ENCODE measurements around the gene IQSEC1. TPM values are rescaled to one million over a fixed set of nuclear protein-coding genes. Genes with fewer than 3 reads are reported as not detected.

IQSEC1 gene
- total RNA-seq, 2 donors from 2014 or later, result 58.2 to 94.2 TPM

DNA sequence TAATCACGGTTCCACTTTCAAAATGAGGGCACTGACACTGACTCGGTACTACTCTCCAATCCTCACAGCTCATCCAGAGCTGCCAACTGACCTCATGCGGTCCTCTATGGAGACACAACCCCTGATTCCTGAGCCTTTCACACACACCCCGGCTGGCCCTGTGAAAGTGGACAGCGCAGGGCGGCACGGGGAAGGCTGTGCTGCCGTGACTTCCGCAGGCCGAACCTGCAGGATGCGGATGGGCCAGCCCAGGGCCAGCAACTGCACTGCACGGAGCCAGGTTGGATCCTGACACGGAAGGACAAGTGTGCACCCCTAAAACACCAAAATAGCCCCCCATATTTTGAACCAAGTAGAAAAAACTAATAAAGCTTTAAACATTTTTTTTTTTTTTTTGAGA, 41.0 kb downstream of the IQSEC1 start:
- WGBS, result 96% methylated on average over 13 of the region's 13 CpGs

DNA sequence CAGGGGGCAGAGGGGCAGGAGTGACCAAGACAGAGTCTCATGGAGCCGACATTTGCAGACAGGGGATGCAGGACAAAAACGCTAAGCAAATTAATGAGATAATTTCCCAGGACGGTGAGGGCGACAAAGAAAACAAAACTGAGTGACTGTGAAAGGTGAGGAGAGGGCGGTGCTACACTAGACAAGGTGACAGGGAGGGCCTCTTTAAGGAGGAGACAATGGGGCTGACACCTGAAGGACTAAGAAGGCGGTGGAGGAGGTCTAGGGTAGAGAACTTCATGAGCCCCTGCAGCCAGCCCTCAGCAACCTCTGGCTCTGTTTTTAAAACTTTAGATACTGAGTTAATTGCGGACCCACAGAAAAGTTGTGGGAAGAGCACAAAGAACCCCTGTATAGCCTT, 41.6 kb downstream of the IQSEC1 start:
- H3K4me1 ChIP-seq (replicated peaks), result no peaks in the 10 kb centered on the region
- no peaks in the 10 kb centered on the region for H3K27me3 ChIP-seq (replicated peaks; ENCODE audit: insufficient read depth)
- intact Hi-C loops (cut with DNase I), result no loop called here
- H3K27ac ChIP-seq, result no peak overlapping the region
- WGBS, result 74% methylated on average over 7 of the region's 7 CpGs
- no peak for TF ChIP-seq POLR2A (IDR thresholded peaks at IDR 0.05)
- TF ChIP-seq, protein P1, sequence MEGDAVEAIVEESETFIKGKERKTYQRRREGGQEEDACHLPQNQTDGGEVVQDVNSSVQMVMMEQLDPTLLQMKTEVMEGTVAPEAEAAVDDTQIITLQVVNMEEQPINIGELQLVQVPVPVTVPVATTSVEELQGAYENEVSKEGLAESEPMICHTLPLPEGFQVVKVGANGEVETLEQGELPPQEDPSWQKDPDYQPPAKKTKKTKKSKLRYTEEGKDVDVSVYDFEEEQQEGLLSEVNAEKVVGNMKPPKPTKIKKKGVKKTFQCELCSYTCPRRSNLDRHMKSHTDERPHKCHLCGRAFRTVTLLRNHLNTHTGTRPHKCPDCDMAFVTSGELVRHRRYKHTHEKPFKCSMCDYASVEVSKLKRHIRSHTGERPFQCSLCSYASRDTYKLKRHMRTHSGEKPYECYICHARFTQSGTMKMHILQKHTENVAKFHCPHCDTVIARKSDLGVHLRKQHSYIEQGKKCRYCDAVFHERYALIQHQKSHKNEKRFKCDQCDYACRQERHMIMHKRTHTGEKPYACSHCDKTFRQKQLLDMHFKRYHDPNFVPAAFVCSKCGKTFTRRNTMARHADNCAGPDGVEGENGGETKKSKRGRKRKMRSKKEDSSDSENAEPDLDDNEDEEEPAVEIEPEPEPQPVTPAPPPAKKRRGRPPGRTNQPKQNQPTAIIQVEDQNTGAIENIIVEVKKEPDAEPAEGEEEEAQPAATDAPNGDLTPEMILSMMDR (IDR thresholded peaks at IDR 0.05), result no peak
- no peak for TF ChIP-seq POLR2AphosphoS5 (IDR thresholded peaks at IDR 0.05)
- H3K4me3 ChIP-seq, result no peak overlapping the region
- H3K36me3 ChIP-seq, result no peaks in the 10 kb centered on the region
- no peaks in the 10 kb centered on the region for H3K9me3 ChIP-seq
- DNase-seq (ENCODE audit: low spot score), result no peak

More for the DNA sequence above, 41.0 kb downstream of the IQSEC1 start:
- no peaks in the 10 kb centered on the region for H3K27me3 ChIP-seq (replicated peaks; ENCODE audit: insufficient read depth)
- no peak overlapping the region for H3K4me3 ChIP-seq
- no peak overlapping the region for H3K27ac ChIP-seq
- H3K9me3 ChIP-seq, result no peaks in the 10 kb centered on the region
- no peaks in the 10 kb centered on the region for H3K4me1 ChIP-seq (replicated peaks)
- DNase-seq (ENCODE audit: low spot score), result no peak
- TF ChIP-seq POLR2A (IDR thresholded peaks at IDR 0.05) (no peak), POLR2AphosphoS5 (IDR thresholded peaks at IDR 0.05) (no peak)
- TF ChIP-seq, protein P1 (IDR thresholded peaks at IDR 0.05), result no peak
- H3K36me3 ChIP-seq, result no peaks in the 10 kb centered on the region
- intact Hi-C loops (cut with DNase I), result no loop called here

DNA sequence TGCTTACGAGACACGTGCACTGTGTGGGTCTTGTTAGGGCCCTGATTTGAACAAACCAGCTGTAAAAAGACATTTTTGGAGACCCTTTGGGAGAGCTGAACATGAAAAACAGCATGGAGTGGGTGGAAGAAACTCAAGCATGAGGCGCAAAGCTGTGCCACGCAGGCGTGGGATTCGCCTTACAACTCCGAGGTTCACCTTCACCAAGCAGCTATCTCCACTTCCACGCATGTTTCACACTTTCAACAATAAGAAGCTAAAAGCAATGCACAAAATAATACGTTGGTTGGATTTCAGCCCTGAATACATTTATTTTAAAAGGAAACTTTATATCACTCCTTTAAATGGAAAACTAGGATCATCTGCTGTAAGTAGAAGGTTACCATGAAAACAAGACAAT, 42.5 kb downstream of the IQSEC1 start:
- 88% methylated on average over 9 of the region's 9 CpGs for WGBS
- Histone ChIP-seq H3K36me3 (no peaks in the 10 kb centered on the region), H3K27ac (no peak overlapping the region), H3K9me3 (no peaks in the 10 kb centered on the region), H3K4me3 (no peak overlapping the region), H3K4me1 (replicated peaks) (no peaks in the 10 kb centered on the region), H3K27me3 (replicated peaks; ENCODE audit: insufficient read depth) (no peaks in the 10 kb centered on the region)
- TF ChIP-seq POLR2A (IDR thresholded peaks at IDR 0.05) (no peak), POLR2AphosphoS5 (IDR thresholded peaks at IDR 0.05) (no peak)
- TF ChIP-seq, protein P1 (IDR thresholded peaks at IDR 0.05), result no peak
- intact Hi-C loops (cut with DNase I), result no loop called here
- DNase-seq (ENCODE audit: low spot score), result no peak

GRCh38 chr3:13028010-13028821, 45.0 kb downstream of the IQSEC1 start:
- intact Hi-C loops (cut with DNase I), result no loop called here
- Histone ChIP-seq H3K4me1 (replicated peaks) (no peaks in the 10 kb centered on the region), H3K4me3 (no peak overlapping the region), H3K9me3 (no peaks in the 10 kb centered on the region), H3K36me3 (no peaks in the 10 kb centered on the region), H3K27ac (no peak overlapping the region), H3K27me3 (replicated peaks; ENCODE audit: insufficient read depth) (no peaks in the 10 kb centered on the region)
- WGBS, result 75% methylated on average over 11 of the region's 11 CpGs
- TF ChIP-seq, protein P1 (IDR thresholded peaks at IDR 0.05), result no peak
- TF ChIP-seq POLR2A (IDR thresholded peaks at IDR 0.05) (no peak), POLR2AphosphoS5 (IDR thresholded peaks at IDR 0.05) (no peak)
- no peak for DNase-seq (ENCODE audit: low spot score)

- Histone ChIP-seq H3K27me3 (replicated peaks; ENCODE audit: insufficient read depth) (no peaks in the 10 kb centered on the region), H3K27ac (no peak overlapping the region), H3K9me3 (no peaks in the 10 kb centered on the region), H3K36me3 (no peaks in the 10 kb centered on the region), H3K4me3 (no peak overlapping the region), H3K4me1 (replicated peaks) (no peaks in the 10 kb centered on the region)
- no peak for DNase-seq (ENCODE audit: low spot score)
- intact Hi-C loops (cut with DNase I), result no loop called here
- 96% methylated on average over 7 of the region's 7 CpGs for WGBS
- TF ChIP-seq, protein P1 (IDR thresholded peaks at IDR 0.05), result no peak
- TF ChIP-seq POLR2A (IDR thresholded peaks at IDR 0.05), result no peak
- no peak for TF ChIP-seq POLR2AphosphoS5 (IDR thresholded peaks at IDR 0.05)
Measured at GRCh38 chr3:13027154-13027553, 46.1 kb downstream of the IQSEC1 start.

Measured in prostate gland (tissue), 2 donors.